Neutrophil (primary cell): ENCODE results near the gene ASF1A.
"Not testable (repeated sequence)": the region's sequence is repeated elsewhere in the genome, so short reads cannot be mapped to it uniquely, and the experiment has no call there.

Experiments
- H3K27ac ChIP-seq: fragments of 200-600 bp; sonication (generic); 2 replicates; pipeline ENCODE4 v1.5.1; 2016; ENCODE audit warnings: mild to moderate bottlenecking, moderate library complexity
- H3K27me3 ChIP-seq: fragments of 200-600 bp; sonication (generic); 2 replicates; pipeline ENCODE4 v1.6.0; 2016; ENCODE audit warnings: mild to moderate bottlenecking
- H3K36me3 ChIP-seq: fragments of 200-600 bp; sonication (generic); 2 replicates; pipeline ENCODE4 v1.5.1; 2017
- H3K4me1 ChIP-seq, 2 experiments: fragments of 200-600 bp in 1 of 2; sonication (generic) in 1 of 2; 1 replicate in 1 of 2; 2 replicates in 1 of 2; pipeline versions ENCODE4 v1.5.1 to v1.6.1; 2013 to 2016; ENCODE audit warnings: low read depth in 1 of 2, low read length in 1 of 2, mild to moderate bottlenecking in 1 of 2, moderate library complexity in 1 of 2; ENCODE audit not compliant: control insufficient read depth in 1 of 2, insufficient read depth in 1 of 2
- H3K4me3 ChIP-seq, 2 experiments: fragments of 200-600 bp in 1 of 2; sonication (generic) in 1 of 2; 1 replicate in 1 of 2; 2 replicates in 1 of 2; pipeline ENCODE4 v1.5.1; 2013 to 2016; ENCODE audit warnings: low read depth in 1 of 2, low read length in 1 of 2, mild to moderate bottlenecking in 1 of 2, moderate library complexity in 1 of 2
- H3K9me3 ChIP-seq: fragments of 200-600 bp; sonication (generic); 2 replicates; pipeline ENCODE4 v1.5.1; 2016
- TF ChIP-seq, protein P1 (sequence below): fragments of 200-600 bp; sonication (generic); IDR thresholded peaks from 2 replicates; pipeline ENCODE4 v1.5.1; 2016; ENCODE audit warnings: antibody characterized with exemption

ASF1A gene

DNA sequence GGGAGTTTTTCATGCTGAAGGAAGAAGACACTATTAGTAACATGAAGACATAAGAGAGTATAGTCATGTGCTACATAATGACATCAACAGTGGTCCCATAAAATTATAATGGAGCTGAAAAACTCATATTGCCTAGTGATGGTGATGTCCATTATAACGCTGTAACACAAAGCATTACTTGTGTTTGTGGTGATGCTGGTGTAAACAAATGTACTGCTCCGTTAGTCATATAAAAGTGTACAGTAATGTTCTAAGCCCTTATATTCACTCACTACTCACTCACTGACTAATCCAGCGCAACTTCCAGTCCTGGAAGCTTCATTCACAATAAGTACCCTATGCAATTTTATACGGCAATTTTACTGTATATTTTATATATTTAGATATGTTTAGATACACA lies 26.8 kb upstream of the ASF1A start:
- no peaks in the 10 kb centered on the region for H3K27me3 ChIP-seq
- H3K4me3 ChIP-seq = no peak overlapping the region
- TF ChIP-seq, protein P1, sequence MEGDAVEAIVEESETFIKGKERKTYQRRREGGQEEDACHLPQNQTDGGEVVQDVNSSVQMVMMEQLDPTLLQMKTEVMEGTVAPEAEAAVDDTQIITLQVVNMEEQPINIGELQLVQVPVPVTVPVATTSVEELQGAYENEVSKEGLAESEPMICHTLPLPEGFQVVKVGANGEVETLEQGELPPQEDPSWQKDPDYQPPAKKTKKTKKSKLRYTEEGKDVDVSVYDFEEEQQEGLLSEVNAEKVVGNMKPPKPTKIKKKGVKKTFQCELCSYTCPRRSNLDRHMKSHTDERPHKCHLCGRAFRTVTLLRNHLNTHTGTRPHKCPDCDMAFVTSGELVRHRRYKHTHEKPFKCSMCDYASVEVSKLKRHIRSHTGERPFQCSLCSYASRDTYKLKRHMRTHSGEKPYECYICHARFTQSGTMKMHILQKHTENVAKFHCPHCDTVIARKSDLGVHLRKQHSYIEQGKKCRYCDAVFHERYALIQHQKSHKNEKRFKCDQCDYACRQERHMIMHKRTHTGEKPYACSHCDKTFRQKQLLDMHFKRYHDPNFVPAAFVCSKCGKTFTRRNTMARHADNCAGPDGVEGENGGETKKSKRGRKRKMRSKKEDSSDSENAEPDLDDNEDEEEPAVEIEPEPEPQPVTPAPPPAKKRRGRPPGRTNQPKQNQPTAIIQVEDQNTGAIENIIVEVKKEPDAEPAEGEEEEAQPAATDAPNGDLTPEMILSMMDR = no peak

GRCh38 chr6:118868901-118869300 lies 25.1 kb upstream of the ASF1A start:
- H3K27me3 ChIP-seq, H3K9me3 ChIP-seq, H3K36me3 ChIP-seq, H3K4me3 ChIP-seq, H3K27ac ChIP-seq: not testable (repeated sequence)
- H3K4me1 ChIP-seq = peaks cover 3 to 12% of the 10 kb centered on the region in 2 experiments

More for the DNA sequence above, 26.8 kb upstream of the ASF1A start:
- Histone ChIP-seq H3K9me3 (no peaks in the 10 kb centered on the region), H3K27ac (no peak overlapping the region), H3K4me1 (peaks cover 3 to 9% of the 10 kb centered on the region in 2 experiments), H3K36me3 (no peaks in the 10 kb centered on the region)

DNA sequence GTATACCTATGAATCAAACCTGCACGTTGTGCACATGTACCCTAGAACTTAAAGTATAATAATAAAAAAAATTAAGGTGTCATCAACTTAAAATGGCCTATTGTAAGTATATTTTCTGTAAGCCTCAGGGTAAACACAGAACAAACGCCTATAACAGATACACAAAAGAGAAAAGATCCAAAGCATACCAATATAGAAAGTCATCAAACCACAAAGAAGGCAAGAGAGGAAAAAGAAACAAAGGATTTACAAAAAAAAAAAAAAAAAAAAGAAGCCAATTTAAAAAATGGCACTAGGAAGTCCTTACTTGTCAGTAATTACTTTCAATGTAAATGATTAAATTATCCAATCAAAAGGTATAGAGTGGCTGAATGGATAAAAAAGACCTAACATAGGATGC lies 24.6 kb upstream of the ASF1A start:
- H3K36me3 ChIP-seq = no peaks in the 10 kb centered on the region
- no peak overlapping the region for H3K4me3 ChIP-seq
- TF ChIP-seq, protein P1 = no peak
- no peak overlapping the region for H3K27ac ChIP-seq
- H3K9me3 ChIP-seq = no peaks in the 10 kb centered on the region
- no peaks in the 10 kb centered on the region for H3K27me3 ChIP-seq
- peaks cover 3 to 10% of the 10 kb centered on the region in 2 experiments for H3K4me1 ChIP-seq

GRCh38 chr6:118869894-118870589 lies 23.9 kb upstream of the ASF1A start:
- no peaks in the 10 kb centered on the region for H3K9me3 ChIP-seq
- H3K4me1 ChIP-seq = peaks cover 0 to 3% of the 10 kb centered on the region in 2 experiments
- no peak overlapping the region for H3K4me3 ChIP-seq
- no peaks in the 10 kb centered on the region for H3K27me3 ChIP-seq
- H3K27ac ChIP-seq = no peak overlapping the region
- TF ChIP-seq, protein P1 = no peak
- no peaks in the 10 kb centered on the region for H3K36me3 ChIP-seq

- Histone ChIP-seq H3K27me3 (no peaks in the 10 kb centered on the region), H3K27ac (no peak overlapping the region), H3K9me3 (no peaks in the 10 kb centered on the region), H3K36me3 (no peaks in the 10 kb centered on the region), H3K4me3 (no peak overlapping the region), H3K4me1 (peaks cover 0 to 2% of the 10 kb centered on the region in 2 experiments)
- TF ChIP-seq, protein P1 = no peak
Measured at GRCh38 chr6:118871331-118871730, 22.6 kb upstream of the ASF1A start.

DNA sequence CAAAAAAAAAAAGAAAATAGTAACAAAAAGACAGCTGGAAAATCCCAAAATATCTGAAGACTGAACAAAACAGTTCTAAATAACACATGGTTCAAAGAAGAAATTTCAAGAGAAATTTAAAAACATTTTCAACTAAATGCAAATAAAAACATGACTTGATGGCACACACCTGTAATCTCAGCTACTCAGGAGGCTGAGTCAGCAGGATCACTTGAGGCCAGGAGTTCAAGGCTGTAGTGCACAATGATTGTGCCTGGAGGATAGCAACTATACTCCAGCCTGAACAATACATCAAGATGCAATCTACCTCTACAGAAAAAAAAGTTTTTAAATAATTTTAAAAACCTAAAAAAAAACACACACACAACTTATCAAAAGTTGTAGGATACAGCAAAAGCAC lies 21.6 kb upstream of the ASF1A start:
- H3K4me3 ChIP-seq = no peak overlapping the region
- no peaks in the 10 kb centered on the region for H3K36me3 ChIP-seq
- H3K27me3 ChIP-seq = no peaks in the 10 kb centered on the region
- peaks cover 0 to 2% of the 10 kb centered on the region in 2 experiments for H3K4me1 ChIP-seq
- H3K9me3 ChIP-seq = no peaks in the 10 kb centered on the region
- no peak overlapping the region for H3K27ac ChIP-seq
- TF ChIP-seq, protein P1 = no peak
